Pancreas (tissue), 10 donors: ENCODE results near the gene ZNF69. TPM values are rescaled to one million over a fixed set of nuclear protein-coding genes. Genes with fewer than 3 reads are reported as not detected.
"Not testable (repeated sequence)": the region's sequence is repeated elsewhere in the genome, so short reads cannot be mapped to it uniquely, and the experiment has no call there.

Experiments
- ATAC-seq, 4 donors: fragments of 200-7000 bp; cut with Tn5 transposase; one replicate each; pipeline versions ENCODE4 v1.8.0 to v1.9.1; 2020; ENCODE audit warnings: mild to moderate bottlenecking in 4 of 4, moderate library complexity in 4 of 4
- DNase-seq, 6 donors: peaks; one replicate each; pipeline ENCODE4 v3.0.0-alpha.2; 2020
- FAIRE-seq: peaks from 2 replicates; lab custom pipeline; 2012; peaks lifted over from hg19 to GRCh38; lab: Jason Lieb, UNC
- H3K27ac ChIP-seq, 4 donors: fragments of 200-600 bp; sonication (generic); 1 replicate in 3 of 4; 2 replicates in 1 of 4; pipeline versions ENCODE4 v1.5.0 to v1.8.0; 2020
- H3K27me3 ChIP-seq, 4 donors: fragments of 200-600 bp; one replicate each; pipeline ENCODE4 v1.8.0; 2021
- H3K36me3 ChIP-seq, 3 donors: fragments of 200-600 bp; sonication (generic) in 1 of 3; one replicate each; pipeline versions ENCODE4 v1.5.0 to v1.8.0; 2020 to 2021
- H3K4me1 ChIP-seq, 3 donors: fragments of 200-600 bp; one replicate each; pipeline ENCODE4 v1.8.0; 2021
- H3K4me3 ChIP-seq, 4 donors: fragments of 200-600 bp; sonication (generic) in 2 of 4; one replicate each; pipeline versions ENCODE4 v1.5.0 to v1.8.0; 2020 to 2021
- H3K9me3 ChIP-seq, 4 donors: fragments of 200-600 bp; one replicate each; pipeline ENCODE4 v1.8.0; 2021
- CTCF ChIP-seq, 4 donors: fragments of 200-600 bp; sonication (generic) in 3 of 4; IDR thresholded peaks; one replicate each; pipeline versions ENCODE4 v1.5.0 to v1.8.0; 2021; ENCODE audit warnings: antibody characterized with exemption in 4 of 4
- WGBS, 2 donors: extraction: QIAGEN DNeasy Blood & Tissue Kit; methylation state at CpG; one replicate each; pipeline ENCODE4 v1.1.7; 2013; 5-methylcytosine and 5-hydroxymethylcytosine counted together
- intact Hi-C, 3 donors: fragments of 100-400 bp; cut with DNase I; formaldehyde crosslinking; loops; one replicate each; pipeline versions ENCODE4 v1.11.1 to v1.14.2; 2022
- polyA plus RNA-seq, 2 donors: library from polyadenylated mRNA; stranded (reverse); fragments of 200-250 nt; gene quantifications; one replicate each; pipeline ENCODE4 v1.2.3, GENCODE V29; 2013
- total RNA-seq, 6 donors: library from RNA; stranded (reverse); fragmentation: NEBNext Ultra II Directional in 4 of 6; extraction: Animal tissue kit (Norgen Biotek cat#: 25700) in 4 of 6; gene quantifications; one replicate each; pipeline versions ENCODE4 v1.2.1 to v1.2.4, GENCODE V29; 2021 to 2023
- donor health status: healthy with polysubstance abuse.
- donor health status: DM: no; HTN: no; CAD: no; lungs with moderate emphysema.
- donor health status: DM: no; HTN: no; CAD: no.
- donor health status: control.
- donor health status: control.
- donor health status: Bipolar disorder and iron deficiency.
- donor health status: DM: yes; HTN: yes; CAD: no.
- donor health status: DM: no; HTN: no; CAD: no.
- donor health status: DM: no; HTN: no; CAD: no.
- donor health status: DM: yes; HTN: yes; CAD: no.

ZNF69 gene
- total and polyA plus RNA-seq, 8 donors, result 4.4 to 13.8 (median 7.0) TPM

DNA sequence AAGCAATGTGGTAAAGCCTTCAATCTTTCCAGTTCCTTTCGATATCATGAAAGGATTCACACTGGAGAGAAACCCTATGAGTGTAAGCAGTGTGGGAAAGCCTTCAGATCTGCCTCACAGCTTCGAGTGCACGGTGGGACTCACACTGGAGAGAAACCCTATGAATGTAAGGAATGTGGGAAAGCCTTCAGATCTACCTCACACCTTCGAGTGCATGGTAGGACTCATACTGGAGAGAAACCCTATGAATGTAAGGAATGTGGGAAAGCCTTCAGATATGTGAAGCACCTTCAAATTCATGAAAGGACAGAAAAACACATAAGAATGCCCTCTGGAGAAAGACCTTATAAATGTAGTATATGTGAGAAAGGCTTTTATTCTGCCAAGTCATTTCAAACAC, 61.6 kb downstream of the ZNF69 start:
- intact Hi-C loops, result no loop called here
- Histone ChIP-seq H3K27me3 (no peaks in the 10 kb centered on the region), H3K9me3 (peaks cover 0 to 34% (median 14%) of the 10 kb centered on the region in 4 donors), H3K36me3 (peaks cover 21 to 46% (median 36%) of the 10 kb centered on the region in 3 donors), H3K4me1 (no peaks in the 10 kb centered on the region), H3K27ac (no peak overlapping the region), H3K4me3 (no peak overlapping the region)
- no peak for DNase-seq
- FAIRE-seq, result no peak
- ATAC-seq, result no peak
- no peak for TF ChIP-seq CTCF (IDR thresholded peaks at IDR 0.05)
- 98 to 100% methylated on average over 4 of the region's 4 CpGs for WGBS, 2 donors

- intact Hi-C loops, H3K4me1 ChIP-seq, H3K4me3 ChIP-seq, ATAC-seq, H3K27ac ChIP-seq, DNase-seq, FAIRE-seq, H3K27me3 ChIP-seq: not testable (repeated sequence)
- WGBS, 2 donors, result 98 to 99% methylated on average over 4 of the region's 4 CpGs
- H3K36me3 ChIP-seq, result peaks cover 21 to 46% (median 36%) of the 10 kb centered on the region in 3 donors
- peaks cover 0 to 34% (median 14%) of the 10 kb centered on the region in 4 donors for H3K9me3 ChIP-seq
Observed at GRCh38 chr19:11949614-11950080, 62.1 kb downstream of the ZNF69 start.

- intact Hi-C loops, result no loop called here
- peaks cover 0 to 34% (median 14%) of the 10 kb centered on the region in 4 donors for H3K9me3 ChIP-seq
- H3K27ac ChIP-seq, result no peak overlapping the region
- H3K27me3 ChIP-seq, result no peaks in the 10 kb centered on the region
- H3K4me3 ChIP-seq, result no peak overlapping the region
- DNase-seq (no peak), ATAC-seq (no peak), FAIRE-seq (no peak)
- TF ChIP-seq CTCF (IDR thresholded peaks at IDR 0.05), result no peak
- H3K36me3 ChIP-seq, result peaks cover 21 to 40% (median 32%) of the 10 kb centered on the region in 3 donors
- no peaks in the 10 kb centered on the region for H3K4me1 ChIP-seq
- WGBS, 2 donors, result 96 to 98% methylated on average over 5 of the region's 5 CpGs
Observed at GRCh38 chr19:11950312-11950711, 62.7 kb downstream of the ZNF69 start.

Other genes with a start within 250 kb of the ZNF69 start
- gene ZNF823, start 148.8 kb upstream of the ZNF69 start, total RNA-seq, result 1 to 10 TPM; 2.5 to 4.7 (median 3.3) TPM
- gene ZNF823, start 148.8 kb upstream of the ZNF69 start, polyA plus RNA-seq, result 1 to 10 TPM; 2.7 to 4.7 TPM
- gene ZNF441, start 120.8 kb upstream of the ZNF69 start, total RNA-seq, result 1 to 10 TPM; 3.1 to 4.9 (median 3.9) TPM
- 1 to 10 TPM; 2.5 to 6.9 TPM for gene ZNF441, start 120.8 kb upstream of the ZNF69 start, polyA plus RNA-seq
- gene ZNF491, start 89.3 kb upstream of the ZNF69 start, total RNA-seq, result 1 to 10 TPM in 4 of 6 donors, under 1 TPM in 2; 0.95 to 3.3 (median 1.4) TPM
- 1 to 10 TPM; 1.1 to 1.2 TPM for gene ZNF491, start 89.3 kb upstream of the ZNF69 start, polyA plus RNA-seq
- 1 to 10 TPM; 4.1 to 8.7 (median 6.7) TPM for gene ZNF440, start 73.5 kb upstream of the ZNF69 start, total RNA-seq
- gene ZNF440, start 73.5 kb upstream of the ZNF69 start, polyA plus RNA-seq, result 1 to 10 TPM; 5.1 to 6.3 TPM
- gene ZNF439, start 39.1 kb upstream of the ZNF69 start, total RNA-seq, result 1 to 10 TPM; 2.2 to 8.0 (median 2.8) TPM
- gene ZNF439, start 39.1 kb upstream of the ZNF69 start, polyA plus RNA-seq, result 1 to 10 TPM; 7.4 to 7.5 TPM
- 10 to 100 TPM in 1 of 6 donors, 1 to 10 TPM in 5; 6.5 to 10.9 (median 7.7) TPM for gene ZNF700, start 37.3 kb downstream of the ZNF69 start, total RNA-seq
- 10 to 100 TPM; 14.9 to 22.7 TPM for gene ZNF700, start 37.3 kb downstream of the ZNF69 start, polyA plus RNA-seq
- gene ZNF763, start 77.3 kb downstream of the ZNF69 start, total RNA-seq, result 1 to 10 TPM; 1.5 to 4.5 (median 2.4) TPM
- 1 to 10 TPM; 3.6 to 5.9 TPM for gene ZNF763, start 77.3 kb downstream of the ZNF69 start, polyA plus RNA-seq
- 1 to 10 TPM; 3.7 to 6.5 (median 4.4) TPM for gene ZNF433, start 147.9 kb downstream of the ZNF69 start, total RNA-seq
- 1 to 10 TPM; 7.1 to 9.9 TPM for gene ZNF433, start 147.9 kb downstream of the ZNF69 start, polyA plus RNA-seq
- under 1 TPM; 0.19 to 0.87 (median 0.46) TPM for gene ZNF878, start 165.2 kb downstream of the ZNF69 start, total RNA-seq
- under 1 TPM; 0.19 to 0.23 TPM for gene ZNF878, start 165.2 kb downstream of the ZNF69 start, polyA plus RNA-seq
- 10 to 100 TPM in 1 of 6 donors, 1 to 10 TPM in 5; 4.4 to 12.4 (median 5.7) TPM for gene ZNF844, start 176.9 kb downstream of the ZNF69 start, total RNA-seq
- gene ZNF844, start 176.9 kb downstream of the ZNF69 start, polyA plus RNA-seq, result 1 to 10 TPM; 2.1 to 3.0 TPM